H1 (cell line): ENCODE measurements around the gene MEP1B. TPM values are rescaled to one million over a fixed set of nuclear protein-coding genes. Genes with fewer than 3 reads are reported as not detected.

Source experiments
- CTCF ChIA-PET: fragments of 300-600 bp; sonication (Branson Sonifier 250); formaldehyde crosslinking; loops from one replicate; lab custom pipeline; 2021; ENCODE audit not compliant: partially characterized antibody; lab: Charles Lee
- POLR2A ChIA-PET: fragments of 300-600 bp; sonication (Branson Sonifier 250); formaldehyde crosslinking; loops from one replicate; lab custom pipeline; 2021; ENCODE audit warnings: inconsistent platforms; ENCODE audit not compliant: partially characterized antibody; lab: Charles Lee
- DNase-seq, 2 experiments: peaks; one replicate each; pipeline versions ENCODE4 v3.0.0 to v3.0.0-alpha.2; 2010 to 2022; ENCODE audit warnings: low spot score in 2 of 2, low read depth in 1 of 2, mixed read lengths in 1 of 2
- FAIRE-seq: peaks from 2 replicates; lab custom pipeline; 2011; peaks lifted over from hg19 to GRCh38; lab: Jason Lieb, UNC
- H2AFZ ChIP-seq: 2 replicates; pipeline ENCODE4 v1.8.1; 2012; ENCODE audit warnings: low read length, inconsistent platforms
- H2AK5ac ChIP-seq: 2 replicates; pipeline ENCODE4 v1.6.1; 2013; ENCODE audit warnings: low read depth, low read length
- H2BK120ac ChIP-seq: replicated peaks from 2 replicates; pipeline ENCODE3; 2013; ENCODE audit warnings: low read depth, low read length, inconsistent platforms
- H2BK12ac ChIP-seq: 2 replicates; pipeline ENCODE4 v1.6.1; 2013; ENCODE audit warnings: low read depth, low read length
- H2BK15ac ChIP-seq: 2 replicates; pipeline ENCODE4 v1.6.1; 2013; ENCODE audit warnings: low read length
- H2BK20ac ChIP-seq: 2 replicates; pipeline ENCODE4 v1.6.1; 2013; ENCODE audit warnings: low read length
- H2BK5ac ChIP-seq: 2 replicates; pipeline ENCODE4 v1.6.1; 2013; ENCODE audit warnings: low read depth, low read length
- H3K14ac ChIP-seq: 2 replicates; pipeline ENCODE4 v1.6.1; 2013; ENCODE audit warnings: inconsistent platforms; ENCODE audit not compliant: insufficient read length
- H3K18ac ChIP-seq: 2 replicates; pipeline ENCODE4 v1.6.1; 2013; ENCODE audit warnings: low read length; ENCODE audit errors: extremely low read depth
- H3K23ac ChIP-seq: 2 replicates; pipeline ENCODE4 v1.6.1; 2013; ENCODE audit warnings: inconsistent platforms; ENCODE audit not compliant: insufficient read length
- H3K23me2 ChIP-seq: 2 replicates; pipeline ENCODE4 v1.6.1; 2013; ENCODE audit warnings: low read depth, low read length
- H3K27ac ChIP-seq: 2 replicates; pipeline ENCODE4 v1.6.1; 2011; ENCODE audit warnings: low read depth, low read length, inconsistent platforms
- H3K27me3 ChIP-seq, 4 experiments: replicated peaks in 1 of 4; 1 replicate in 1 of 4; 2 replicates in 3 of 4; pipeline versions ENCODE4 v1.6.1 to v1.8.1; 2011 to 2013; ENCODE audit warnings: low read length in 3 of 4, mild to moderate bottlenecking in 3 of 4, inconsistent platforms in 2 of 4, mixed read lengths in 2 of 4, moderate library complexity in 1 of 4; ENCODE audit not compliant: control insufficient read depth in 3 of 4, insufficient read depth in 3 of 4; ENCODE audit errors: extremely low read depth in 1 of 4
- H3K36me3 ChIP-seq, 4 experiments: 2 replicates each; pipeline versions ENCODE4 v1.6.1 to v1.8.1; 2011 to 2013; ENCODE audit warnings: mild to moderate bottlenecking in 4 of 4, low read length in 3 of 4, moderate library complexity in 2 of 4, control low read depth in 1 of 4, inconsistent platforms in 1 of 4; ENCODE audit not compliant: insufficient read depth in 4 of 4, control insufficient read depth in 2 of 4
- H3K4ac ChIP-seq: replicated peaks from 2 replicates; pipeline ENCODE3; 2013; ENCODE audit warnings: low read length, low read depth, mixed read lengths, inconsistent platforms; ENCODE audit not compliant: insufficient read length
- H3K4me1 ChIP-seq, 4 experiments: replicated peaks in 1 of 4; 1 replicate in 1 of 4; 2 replicates in 3 of 4; pipeline versions ENCODE4 v1.6.1 to v1.8.1; 2011 to 2013; ENCODE audit warnings: low read length in 3 of 4, inconsistent platforms in 2 of 4, mixed read lengths in 1 of 4; ENCODE audit not compliant: insufficient read depth in 4 of 4, control insufficient read depth in 3 of 4
- H3K4me2 ChIP-seq, 2 experiments: 2 replicates each; pipeline versions ENCODE4 v1.6.1 to v1.8.1; 2011 to 2013; ENCODE audit warnings: low read depth in 2 of 2, low read length in 2 of 2, control low read depth in 1 of 2, inconsistent platforms in 1 of 2, mild to moderate bottlenecking in 1 of 2; ENCODE audit not compliant: insufficient read depth in 1 of 2
- H3K4me3 ChIP-seq, 4 experiments: fragments of 200-600, 300-600 bp in 1 of 4; sonication (generic), shearing (Covaris generic), sonication (Bioruptor Twin) in 1 of 4; 2 replicates each; pipeline versions ENCODE4 v1.5.1 to v1.8.1; 2011 to 2016; ENCODE audit warnings: low read length in 4 of 4, low read depth in 3 of 4, control low read depth in 2 of 4, inconsistent platforms in 2 of 4, mild to moderate bottlenecking in 2 of 4, mixed read lengths in 1 of 4, moderate library complexity in 1 of 4; ENCODE audit not compliant: insufficient read depth in 2 of 4; ENCODE audit errors: extremely low read depth in 1 of 4
- H3K56ac ChIP-seq: replicated peaks from 2 replicates; pipeline ENCODE3; 2013; ENCODE audit warnings: low read depth, mild to moderate bottlenecking, mixed read lengths, low read length, inconsistent platforms; ENCODE audit not compliant: insufficient read length
- H3K79me1 ChIP-seq: 2 replicates; pipeline ENCODE4 v1.6.1; 2013; ENCODE audit warnings: low read depth, low read length, control low read depth
- H3K79me2 ChIP-seq, 2 experiments: 2 replicates each; pipeline versions ENCODE4 v1.6.1 to v1.8.1; 2012 to 2013; ENCODE audit warnings: low read length in 2 of 2, mild to moderate bottlenecking in 2 of 2, inconsistent platforms in 1 of 2; ENCODE audit not compliant: insufficient read depth in 2 of 2, control insufficient read depth in 1 of 2
- H3K9ac ChIP-seq, 4 experiments: replicated peaks in 1 of 4; 1 replicate in 1 of 4; 2 replicates in 3 of 4; pipeline versions ENCODE4 v1.6.1 to v1.8.1; 2011 to 2013; ENCODE audit warnings: low read depth in 3 of 4, low read length in 3 of 4, control low read depth in 2 of 4, mild to moderate bottlenecking in 2 of 4, moderate library complexity in 2 of 4, inconsistent platforms in 1 of 4; ENCODE audit errors: extremely low read depth in 1 of 4
- H3K9me3 ChIP-seq, 2 experiments: 2 replicates each; pipeline versions ENCODE4 v1.6.1 to v1.8.1; 2012 to 2013; ENCODE audit warnings: mild to moderate bottlenecking in 2 of 2, moderate library complexity in 2 of 2, control low read depth in 1 of 2, inconsistent platforms in 1 of 2, low read depth in 1 of 2, low read length in 1 of 2, mixed read lengths in 1 of 2; ENCODE audit not compliant: insufficient read depth in 2 of 2
- H4K20me1 ChIP-seq, 2 experiments: replicated peaks in 1 of 2; 2 replicates each; pipeline versions ENCODE3 to v1.8.1; 2011 to 2013; ENCODE audit warnings: inconsistent platforms in 2 of 2, low read length in 2 of 2, mild to moderate bottlenecking in 1 of 2; ENCODE audit not compliant: insufficient read depth in 2 of 2, control insufficient read depth in 1 of 2
- H4K5ac ChIP-seq: 2 replicates; pipeline ENCODE4 v1.6.1; 2013; ENCODE audit warnings: low read length, low read depth, mixed read lengths, inconsistent platforms; ENCODE audit not compliant: insufficient read length
- H4K8ac ChIP-seq: 2 replicates; pipeline ENCODE4 v1.8.0; 2013; ENCODE audit warnings: mild to moderate bottlenecking, moderate library complexity, low read length, inconsistent platforms; ENCODE audit not compliant: insufficient read depth; ENCODE audit errors: extremely low read depth
- H4K91ac ChIP-seq: replicated peaks from 2 replicates; pipeline ENCODE3; 2013; ENCODE audit warnings: low read length, mixed read lengths, inconsistent platforms; ENCODE audit not compliant: insufficient read length
- CHD2 ChIP-seq: IDR thresholded peaks from 2 replicates; pipeline ENCODE4 v1.6.1; 2012; ENCODE audit warnings: low read length, improper control_type of control experiment
- GTF2F1 ChIP-seq: IDR thresholded peaks from 2 replicates; pipeline ENCODE4 v1.6.1; 2012; ENCODE audit warnings: low read depth, low read length, improper control_type of control experiment, borderline replicate concordance
- PHF8 ChIP-seq: fragments of 200-600 bp; sonication (generic); conservative IDR thresholded peaks from 2 replicates; pipeline ENCODE4 v1.7.1; 2012; ENCODE audit warnings: low read depth, mild to moderate bottlenecking, inconsistent platforms, low read length, moderate library complexity
- POLR2A ChIP-seq, 2 experiments: IDR thresholded peaks; 1 replicate in 1 of 2; 2 replicates in 1 of 2; pipeline ENCODE4 v1.6.1; 2011; ENCODE audit warnings: low read depth in 2 of 2, low read length in 2 of 2, mild to moderate bottlenecking in 2 of 2; ENCODE audit errors: control extremely low read depth in 1 of 2
- SIRT6 ChIP-seq: IDR thresholded peaks from one replicate; pipeline ENCODE4 v1.7.1; 2012; ENCODE audit warnings: low read length, inconsistent platforms
- SIX5 ChIP-seq: IDR thresholded peaks from 2 replicates; pipeline ENCODE4 v1.6.1; 2011; ENCODE audit warnings: mild to moderate bottlenecking, low read depth, low read length
- SP4 ChIP-seq: IDR thresholded peaks from 2 replicates; pipeline ENCODE4 v1.6.1; 2012; ENCODE audit warnings: low read length, inconsistent platforms
- SRF ChIP-seq: IDR thresholded peaks from 2 replicates; pipeline ENCODE4 v1.6.1; 2011; ENCODE audit warnings: mild to moderate bottlenecking, low read depth, low read length, moderate library complexity
- YY1 ChIP-seq: IDR thresholded peaks from 2 replicates; pipeline ENCODE4 v1.6.1; 2011; ENCODE audit warnings: low read depth, mild to moderate bottlenecking, low read length
- WGBS, 2 experiments: shearing (Covaris generic) in 1 of 2; methylation state at CpG; one replicate each; pipeline versions ENCODE4 v1.1.6 to v1.1.7; 2013 to 2015; ENCODE audit warnings: low lambda C conversion rate in 2 of 2, mixed read lengths in 2 of 2, inconsistent platforms in 1 of 2, low coverage in 1 of 2, missing lambda C conversion rate in 1 of 2; ENCODE audit not compliant: insufficient replicate concordance in 2 of 2, insufficient coverage in 1 of 2, insufficient read length in 1 of 2; ENCODE audit errors: extremely low coverage in 1 of 2, missing lambda C conversion rate in 1 of 2; 5-methylcytosine and 5-hydroxymethylcytosine counted together
- polyA plus RNA-seq, 7 experiments: library from polyadenylated mRNA; depleted of rRNA in 3 of 7; stranded (reverse) in 5 of 7; unstranded in 2 of 7; fragments of >200 nt in 5 of 7; fragments of 200-250 nt in 2 of 7; gene quantifications; 1 replicate in 5 of 7; 2 replicates in 1 of 7; 4 replicates in 1 of 7; pipeline versions ENCODE4 v1.2.1 to v1.2.3, GENCODE V29; 2011 to 2013; ENCODE audit warnings: missing spikeins in 2 of 7, mixed read lengths in 2 of 7
- total RNA-seq: library from RNA; stranded (reverse); fragmentation: NEBNext Ultra II Directional; extraction: Animal tissue kit (Norgen Biotek cat#: 25700); gene quantifications from 2 replicates; pipeline ENCODE4 v1.2.1, GENCODE V29; 2021

MEP1B gene
- total and polyA plus RNA-seq, 2 of the 8 experiments (the other 6 are each of a cell fraction or from before 2014, with no cell fraction given) = not detected

DNA sequence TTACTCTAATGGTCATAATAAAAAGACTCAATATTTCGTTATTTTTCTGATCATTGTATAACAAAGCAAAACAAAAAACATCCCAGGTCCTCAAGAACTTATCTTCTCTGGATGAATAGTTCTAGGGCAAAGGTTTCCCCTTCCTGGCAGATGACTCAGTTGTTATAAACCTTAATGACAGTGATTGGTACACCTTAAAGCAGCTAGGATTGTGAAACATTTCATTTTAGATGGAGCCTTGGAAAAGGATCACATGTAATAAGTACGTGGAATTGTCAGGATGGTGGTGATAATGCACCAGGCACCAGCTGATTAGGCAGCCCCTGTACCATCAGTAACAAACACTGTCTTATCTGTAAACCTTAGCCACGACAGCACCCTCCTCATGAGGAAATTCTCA is 47.2 kb downstream of the MEP1B start:
- FAIRE-seq = no peak
- POLR2A ChIA-PET = no interaction called here
- TF ChIP-seq POLR2A (IDR thresholded peaks at IDR 0.05; ENCODE audit: control extremely low read depth in 1 of 2, low read depth in 2 of 2, low read length in 2 of 2) (no peak), GTF2F1 (no peak), SIRT6 (no peak), PHF8 (no peak), SP4 (no peak), SIX5 (no peak), YY1 (no peak), SRF (no peak), CHD2 (no peak)
- H3K27ac ChIP-seq = no peak overlapping the region
- no peak overlapping the region for H3K4ac ChIP-seq
- no peak overlapping the region for H2AK5ac ChIP-seq
- H3K9ac ChIP-seq = no peak overlapping the region
- no peak overlapping the region for H3K56ac ChIP-seq
- H3K23ac ChIP-seq = no peak overlapping the region
- no peaks in the 10 kb centered on the region for H3K23me2 ChIP-seq
- H3K79me2 ChIP-seq = no peaks in the 10 kb centered on the region
- no peak overlapping the region for H3K18ac ChIP-seq
- 84% methylated on average over 3 of the region's 3 CpGs; no CpG with 5 or more reads in 1 of the 2 experiments for WGBS, 2 experiments
- no peak overlapping the region for H3K4me2 ChIP-seq
- H3K36me3 ChIP-seq = no peaks in the 10 kb centered on the region
- peaks cover 4 to 13% of the 10 kb centered on the region in 2 experiments; a peak in 3 of 4 replicates for H3K9me3 ChIP-seq
- no peak overlapping the region for H3K4me3 ChIP-seq
- no peaks in the 10 kb centered on the region for H4K20me1 ChIP-seq
- no peak overlapping the region for H2BK120ac ChIP-seq
- H3K4me1 ChIP-seq = peaks cover 0 to 10% (median 2%) of the 10 kb centered on the region in 4 experiments; a peak in 2 of 7 replicates
- no peak overlapping the region for H2BK20ac ChIP-seq
- H3K27me3 ChIP-seq = no peaks in the 10 kb centered on the region
- no peak overlapping the region for H2BK15ac ChIP-seq
- H4K5ac ChIP-seq = no peak overlapping the region
- H2BK5ac ChIP-seq = no peak overlapping the region
- no peak overlapping the region for H2AFZ ChIP-seq
- H3K79me1 ChIP-seq = no peaks in the 10 kb centered on the region
- H2BK12ac ChIP-seq = no peak overlapping the region
- CTCF ChIA-PET = interaction anchor here (0.7 to 3.8 kb wide), 6 partner anchors 24 to 312 kb away, joined by 3 to 18 read pairs (median 4); no protein-coding TSS in a partner anchor
- DNase-seq = no peak
- H4K8ac ChIP-seq = no peak overlapping the region
- no peak overlapping the region for H3K14ac ChIP-seq
- H4K91ac ChIP-seq = no peak overlapping the region
